ENCODE measurements around the gene C10orf53.

The C10orf53 gene, protein sequence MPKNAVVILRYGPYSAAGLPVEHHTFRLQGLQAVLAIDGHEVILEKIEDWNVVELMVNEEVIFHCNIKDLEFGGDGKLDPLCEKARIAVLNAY

DNA sequence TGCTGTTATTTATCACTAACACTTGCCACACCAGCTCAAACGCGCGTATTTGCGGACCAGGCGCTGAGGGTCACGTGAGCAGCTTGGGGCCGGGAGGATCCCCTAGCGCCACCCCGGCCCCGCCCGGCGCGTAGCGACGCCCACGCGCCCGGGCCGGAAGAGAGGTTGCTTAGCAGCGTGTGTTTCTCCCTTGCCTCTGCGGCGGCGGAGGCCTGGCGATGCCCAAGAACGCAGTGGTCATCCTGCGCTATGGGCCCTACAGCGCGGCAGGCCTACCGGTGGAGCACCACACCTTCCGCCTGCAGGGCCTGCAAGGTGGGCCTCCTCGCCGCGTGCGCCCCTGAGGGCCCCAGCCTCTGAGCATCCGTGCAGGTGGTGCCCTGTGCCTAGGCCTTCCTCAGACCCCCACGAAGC lies at the start of gene C10orf53:
C10orf53 (plus strand) TSS at position 172 of the 414 bp plus-strand sequence; CDS start at position 219, 47 bp downstream.
- H3K4me2 ChIP-seq: no peak within 1 kb of the TSS
- H3K4me3 ChIP-seq (IDR thresholded peaks at IDR 0.05; ENCODE audit: insufficient read depth, low read depth, low read length): no peak within 1 kb of the TSS
- no peak within 1 kb of the TSS for H3K27ac ChIP-seq

DNA sequence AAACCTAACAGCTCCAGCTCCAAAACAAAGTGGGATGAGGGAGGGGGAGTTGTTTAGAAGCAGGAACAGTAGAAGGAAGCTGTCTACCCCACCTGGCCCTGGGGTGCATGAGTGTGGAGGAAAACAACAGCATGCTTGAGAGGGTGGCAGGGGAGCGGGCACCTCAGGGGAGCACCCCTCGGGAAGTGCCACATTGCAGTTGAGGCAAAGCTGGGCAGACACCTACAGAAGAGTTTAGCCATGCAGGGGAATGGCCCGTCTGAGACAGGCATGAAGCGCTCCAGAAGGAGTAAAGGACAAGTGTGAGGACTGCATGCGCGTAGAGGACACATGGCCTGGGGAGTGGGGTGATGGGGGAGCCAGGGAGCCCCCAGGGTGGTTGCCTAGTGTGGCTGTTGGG lies 47.5 kb upstream of the C10orf53 start:
- Histone ChIP-seq H3K27me3 (ENCODE audit: insufficient read depth, low read depth) (no peaks in the 10 kb centered on the region), H4K20me1 (ENCODE audit: insufficient read depth) (no peaks in the 10 kb centered on the region), H2AFZ (ENCODE audit: low read depth) (no peak overlapping the region), H3K27ac (no peak overlapping the region), H3K79me2 (ENCODE audit: insufficient read depth, low read depth) (no peaks in the 10 kb centered on the region), H3K36me3 (ENCODE audit: insufficient read depth) (no peaks in the 10 kb centered on the region), H3K4me2 (no peak overlapping the region), H3K4me3 (IDR thresholded peaks at IDR 0.05; ENCODE audit: insufficient read depth, low read depth, low read length) (no peak overlapping the region), H3K4me1 (ENCODE audit: low read depth, poor library complexity, severe bottlenecking) (no peaks in the 10 kb centered on the region), H3K9ac (no peak overlapping the region)
- TF ChIP-seq, protein P1, sequence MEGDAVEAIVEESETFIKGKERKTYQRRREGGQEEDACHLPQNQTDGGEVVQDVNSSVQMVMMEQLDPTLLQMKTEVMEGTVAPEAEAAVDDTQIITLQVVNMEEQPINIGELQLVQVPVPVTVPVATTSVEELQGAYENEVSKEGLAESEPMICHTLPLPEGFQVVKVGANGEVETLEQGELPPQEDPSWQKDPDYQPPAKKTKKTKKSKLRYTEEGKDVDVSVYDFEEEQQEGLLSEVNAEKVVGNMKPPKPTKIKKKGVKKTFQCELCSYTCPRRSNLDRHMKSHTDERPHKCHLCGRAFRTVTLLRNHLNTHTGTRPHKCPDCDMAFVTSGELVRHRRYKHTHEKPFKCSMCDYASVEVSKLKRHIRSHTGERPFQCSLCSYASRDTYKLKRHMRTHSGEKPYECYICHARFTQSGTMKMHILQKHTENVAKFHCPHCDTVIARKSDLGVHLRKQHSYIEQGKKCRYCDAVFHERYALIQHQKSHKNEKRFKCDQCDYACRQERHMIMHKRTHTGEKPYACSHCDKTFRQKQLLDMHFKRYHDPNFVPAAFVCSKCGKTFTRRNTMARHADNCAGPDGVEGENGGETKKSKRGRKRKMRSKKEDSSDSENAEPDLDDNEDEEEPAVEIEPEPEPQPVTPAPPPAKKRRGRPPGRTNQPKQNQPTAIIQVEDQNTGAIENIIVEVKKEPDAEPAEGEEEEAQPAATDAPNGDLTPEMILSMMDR (conservative IDR thresholded peaks at IDR 0.05; ENCODE audit: low read depth, low read length): no peak

More for the DNA sequence above, at the start of gene C10orf53:
- TF ChIP-seq, protein P1 (conservative IDR thresholded peaks at IDR 0.05; ENCODE audit: low read depth, low read length): no peak
- no peaks in the 10 kb centered on the region for H3K4me1 ChIP-seq (ENCODE audit: low read depth, poor library complexity, severe bottlenecking)
- H3K27me3 ChIP-seq (ENCODE audit: insufficient read depth, low read depth): no peaks in the 10 kb centered on the region
- no peaks in the 10 kb centered on the region for H3K36me3 ChIP-seq (ENCODE audit: insufficient read depth)
- H2AFZ ChIP-seq (ENCODE audit: low read depth): no peak within 1 kb of the TSS
- H3K79me2 ChIP-seq (ENCODE audit: insufficient read depth, low read depth): no peaks in the 10 kb centered on the region
- H3K9ac ChIP-seq: no peak within 1 kb of the TSS
- no peaks in the 10 kb centered on the region for H4K20me1 ChIP-seq (ENCODE audit: insufficient read depth)

DNA sequence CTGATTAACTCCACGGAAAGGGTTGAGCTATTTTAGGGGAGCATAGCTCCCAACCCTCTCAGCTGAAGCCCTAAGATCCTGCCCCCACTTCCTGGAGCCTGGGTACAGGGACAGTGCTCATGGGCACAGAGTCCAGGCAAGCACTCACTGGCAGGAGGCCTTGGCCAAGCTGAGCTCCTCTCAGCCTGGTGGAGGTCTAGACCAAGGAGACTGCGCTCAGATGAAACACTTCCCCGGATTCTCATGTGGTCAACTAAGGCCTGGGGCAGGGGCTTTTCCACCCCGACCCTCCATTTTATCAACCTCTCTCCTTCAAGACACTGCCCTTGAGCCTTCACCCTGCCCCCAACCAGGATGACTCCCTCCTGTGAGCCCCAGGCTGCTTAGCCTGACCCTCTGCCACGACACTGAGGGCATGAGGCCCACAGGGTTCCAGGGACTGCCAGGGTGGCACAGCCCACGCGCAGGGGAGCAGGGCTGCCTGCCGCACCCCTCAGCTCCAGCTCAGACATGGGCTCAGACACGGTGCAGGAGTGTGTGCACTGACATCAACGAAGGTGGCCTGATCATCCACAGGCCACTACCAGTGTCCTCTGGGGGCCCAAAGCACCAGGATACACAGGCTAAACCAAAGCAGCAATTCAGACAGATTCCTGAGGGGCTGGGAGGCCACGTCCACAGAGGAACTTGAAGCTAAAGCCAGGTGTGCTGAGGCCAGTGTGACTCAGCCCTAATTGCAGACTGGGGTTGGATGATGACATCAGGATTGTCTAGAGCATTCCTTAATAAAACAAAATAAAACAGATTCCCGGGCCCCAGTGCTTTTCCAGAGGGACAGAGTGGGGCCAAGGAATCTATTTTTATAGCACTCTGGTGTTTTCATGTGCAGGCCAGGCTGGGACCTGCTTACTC lies 46.8 kb upstream of the C10orf53 start:
- no peaks in the 10 kb centered on the region for H4K20me1 ChIP-seq (ENCODE audit: insufficient read depth)
- H3K27ac ChIP-seq: no peak overlapping the region
- H3K79me2 ChIP-seq (ENCODE audit: insufficient read depth, low read depth): no peaks in the 10 kb centered on the region
- TF ChIP-seq, protein P1 (conservative IDR thresholded peaks at IDR 0.05; ENCODE audit: low read depth, low read length): no peak
- H3K4me1 ChIP-seq (ENCODE audit: low read depth, poor library complexity, severe bottlenecking): no peaks in the 10 kb centered on the region
- H2AFZ ChIP-seq (ENCODE audit: low read depth): no peak overlapping the region
- no peak overlapping the region for H3K4me3 ChIP-seq (IDR thresholded peaks at IDR 0.05; ENCODE audit: insufficient read depth, low read depth, low read length)
- H3K4me2 ChIP-seq: no peak overlapping the region
- H3K27me3 ChIP-seq (ENCODE audit: insufficient read depth, low read depth): no peaks in the 10 kb centered on the region
- H3K36me3 ChIP-seq (ENCODE audit: insufficient read depth): no peaks in the 10 kb centered on the region
- H3K9ac ChIP-seq: no peak overlapping the region

DNA sequence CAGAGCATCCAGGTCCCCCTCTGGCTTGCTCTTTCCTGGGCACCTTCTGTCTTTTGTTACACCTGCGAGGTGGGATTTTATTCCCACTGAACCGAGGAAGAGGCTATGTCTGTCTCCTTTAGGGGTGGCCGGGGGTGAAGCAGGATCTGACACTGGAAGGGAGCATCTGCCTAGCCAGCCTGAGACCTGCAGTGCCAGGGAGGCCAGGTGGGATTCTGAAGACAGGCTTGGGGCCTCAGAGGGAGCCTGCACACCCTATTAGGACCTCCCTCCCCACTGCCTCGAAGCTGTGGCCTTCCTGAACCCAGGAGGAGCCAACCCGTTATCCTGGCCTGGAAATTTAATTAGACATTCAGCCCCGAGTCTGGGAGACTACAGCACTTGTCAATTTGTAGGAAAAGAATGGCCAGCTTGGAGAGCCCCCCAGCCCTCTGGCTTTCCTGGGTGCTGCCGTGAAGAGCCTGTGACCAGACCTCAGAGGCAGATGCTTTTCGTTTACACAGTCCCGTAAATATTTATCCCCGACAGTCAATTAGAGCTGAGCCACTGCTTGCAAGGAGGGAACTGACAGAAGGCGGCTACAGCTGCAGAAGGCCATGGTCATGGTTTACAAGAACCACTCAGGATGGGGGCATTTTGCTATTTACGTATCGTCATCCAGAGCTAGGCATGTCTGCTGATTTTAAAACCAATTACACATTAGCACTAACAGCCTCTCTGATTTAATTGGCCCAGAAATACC lies 46.0 kb upstream of the C10orf53 start:
- Histone ChIP-seq H3K27ac (no peak overlapping the region), H2AFZ (ENCODE audit: low read depth) (no peak overlapping the region), H3K9ac (no peak overlapping the region), H3K4me3 (IDR thresholded peaks at IDR 0.05; ENCODE audit: insufficient read depth, low read depth, low read length) (no peak overlapping the region), H3K36me3 (ENCODE audit: insufficient read depth) (no peaks in the 10 kb centered on the region), H3K79me2 (ENCODE audit: insufficient read depth, low read depth) (no peaks in the 10 kb centered on the region), H4K20me1 (ENCODE audit: insufficient read depth) (no peaks in the 10 kb centered on the region), H3K4me2 (no peak overlapping the region), H3K27me3 (ENCODE audit: insufficient read depth, low read depth) (no peaks in the 10 kb centered on the region), H3K4me1 (ENCODE audit: low read depth, poor library complexity, severe bottlenecking) (no peaks in the 10 kb centered on the region)
- TF ChIP-seq, protein P1 (conservative IDR thresholded peaks at IDR 0.05; ENCODE audit: low read depth, low read length): no peak

Data from KMS-11 (cell line).